GM12878 (cell line): ENCODE measurements around the gene RALGPS1. TPM values are rescaled to one million over a fixed set of nuclear protein-coding genes. Genes with fewer than 3 reads are reported as not detected.

Experiments
- ATAC-seq: fragments of 200-7000 bp; cut with Tn5 transposase; 3 replicates; pipeline ENCODE4 v1.9.1; 2020; ENCODE audit warnings: mild to moderate bottlenecking, moderate library complexity
- BruUV-seq: library from RNA; stranded (reverse); fragments of 400-500 nt; replicated peaks from 2 replicates; lab custom pipeline; 2021; lab: Mats Ljungman, UMichigan
- CTCF ChIA-PET: fragments of 300-600 bp; sonication (Branson Sonifier 250); formaldehyde crosslinking; extraction: SDS; loops from one replicate; lab custom pipeline; 2021; ENCODE audit warnings: inconsistent platforms; lab: Yijun Ruan, JAX
- POLR2A ChIA-PET: fragments of 350-600 bp; formaldehyde crosslinking; extraction: SDS; loops from one replicate; lab custom pipeline; 2021; ENCODE audit warnings: inconsistent platforms; lab: Charles Lee
- RAD21 ChIA-PET: fragments of 300-600 bp; sonication (Branson Sonifier 250); formaldehyde crosslinking; loops from one replicate; lab custom pipeline; 2023; ENCODE audit warnings: antibody characterized with exemption; ENCODE audit not compliant: unreplicated experiment; lab: Charles Lee
- SMC1A ChIA-PET: fragments of 300-600 bp; sonication (Branson Sonifier 250); formaldehyde crosslinking; loops from one replicate; lab custom pipeline; 2023; ENCODE audit not compliant: unreplicated experiment, uncharacterized antibody; lab: Charles Lee
- DNase-seq: peaks from one replicate; pipeline ENCODE4 v3.0.0-alpha.2; 2011; ENCODE audit warnings: low read depth, low spot score
- FAIRE-seq: peaks from 3 replicates; lab custom pipeline; 2011; peaks lifted over from hg19 to GRCh38; lab: Jason Lieb, UNC
- H2AFZ ChIP-seq: 2 replicates; pipeline ENCODE4 v1.6.0; 2011; ENCODE audit warnings: low read depth, low read length, control low read depth; ENCODE audit not compliant: control insufficient read depth
- H3K27ac ChIP-seq: 2 replicates; pipeline ENCODE4 v1.5.1; 2011; ENCODE audit warnings: control low read depth; ENCODE audit not compliant: control insufficient read depth, insufficient read depth
- H3K27me3 ChIP-seq, 2 experiments: replicated peaks in 1 of 2; 2 replicates each; pipeline versions ENCODE4 v1.6.0 to v1.6.1; 2011; ENCODE audit warnings: low read length in 1 of 2; ENCODE audit not compliant: control insufficient read depth in 2 of 2, insufficient read depth in 2 of 2
- H3K36me3 ChIP-seq, 2 experiments: 2 replicates each; pipeline ENCODE4 v1.5.1; 2011; ENCODE audit warnings: low read length in 1 of 2; ENCODE audit not compliant: control insufficient read depth in 2 of 2, insufficient read depth in 2 of 2
- H3K4me1 ChIP-seq: 2 replicates; pipeline ENCODE4 v1.6.1; 2011; ENCODE audit warnings: mild to moderate bottlenecking, low read length, moderate library complexity, mixed read lengths; ENCODE audit not compliant: control insufficient read depth, insufficient read depth
- H3K4me2 ChIP-seq: 2 replicates; pipeline ENCODE4 v1.6.0; 2011; ENCODE audit warnings: control low read depth; ENCODE audit not compliant: control insufficient read depth, insufficient read depth
- H3K4me3 ChIP-seq: fragments of 200-600 bp; sonication (generic); 2 replicates; pipeline ENCODE4 v1.5.1; 2016
- H3K79me2 ChIP-seq: 2 replicates; pipeline ENCODE4 v1.6.0; 2011; ENCODE audit warnings: low read length; ENCODE audit not compliant: control insufficient read depth, insufficient read depth
- H3K9ac ChIP-seq: 2 replicates; pipeline ENCODE4 v1.8.0; 2011; ENCODE audit warnings: low read length, control low read depth, mixed read lengths; ENCODE audit not compliant: control insufficient read depth, insufficient read depth
- H3K9me3 ChIP-seq: replicated peaks from 3 replicates; pipeline ENCODE4 v1.5.1; 2011; ENCODE audit warnings: mild to moderate bottlenecking, low read length; ENCODE audit not compliant: control insufficient read depth, insufficient read depth
- H4K20me1 ChIP-seq: 2 replicates; pipeline ENCODE4 v1.6.0; 2011; ENCODE audit not compliant: control insufficient read depth, insufficient read depth
- EP300 ChIP-seq, 2 experiments: fragments of 150-350 bp in 1 of 2; IDR thresholded peaks; 2 replicates each; pipeline ENCODE4 v1.6.1; 2011 to 2012; ENCODE audit warnings: low read depth in 2 of 2, low read length in 2 of 2, borderline replicate concordance in 1 of 2, improper control_type of control experiment in 1 of 2, inconsistent platforms in 1 of 2; ENCODE audit not compliant: control insufficient read depth in 1 of 2
- GABPA ChIP-seq: IDR thresholded peaks from 2 replicates; pipeline ENCODE4 v1.6.1; 2014; ENCODE audit warnings: antibody characterized with exemption, low read depth, mild to moderate bottlenecking, inconsistent platforms
- HCFC1 ChIP-seq: fragments of 150-350 bp; IDR thresholded peaks from 2 replicates; pipeline ENCODE4 v1.6.1; 2014; ENCODE audit warnings: low read length
- HDAC2 ChIP-seq: fragments of 200-600 bp; sonication (generic); IDR thresholded peaks from 2 replicates; pipeline ENCODE4 v1.6.1; 2017
- IKZF2 ChIP-seq, 2 experiments: fragments of 450-650 bp; IDR thresholded peaks; 2 replicates each; pipeline ENCODE4 v1.6.1; 2017; ENCODE audit warnings: mild to moderate bottlenecking in 2 of 2, moderate library complexity in 2 of 2
- LARP7 ChIP-seq: fragments of 450-650 bp; IDR thresholded peaks from 2 replicates; pipeline ENCODE4 v1.6.1; 2017; ENCODE audit warnings: mild to moderate bottlenecking
- NBN ChIP-seq: fragments of 450-650 bp; IDR thresholded peaks from 2 replicates; pipeline ENCODE4 v1.6.1; 2016
- NFYB ChIP-seq: IDR thresholded peaks from 2 replicates; pipeline ENCODE4 v1.6.1; 2011; ENCODE audit warnings: low read depth, mild to moderate bottlenecking, low read length, improper control_type of control experiment, moderate library complexity; ENCODE audit not compliant: insufficient read depth
- SREBF1 ChIP-seq: IDR thresholded peaks from 2 replicates; pipeline ENCODE4 v1.6.1; 2012; ENCODE audit warnings: mild to moderate bottlenecking, low read length
- ZNF217 ChIP-seq: fragments of 450-650 bp; IDR thresholded peaks from 2 replicates; pipeline ENCODE4 v1.6.1; 2017; ENCODE audit warnings: antibody characterized with exemption, mild to moderate bottlenecking
- WGBS: methylation state at CpG from one replicate; pipeline ENCODE4 v1.1.6; 2016; ENCODE audit warnings: low lambda C conversion rate; ENCODE audit not compliant: insufficient replicate concordance, insufficient coverage; ENCODE audit errors: missing lambda C conversion rate; 5-methylcytosine and 5-hydroxymethylcytosine counted together
- in situ Hi-C: fragments of 300-500 bp; cut with MboI; formaldehyde crosslinking; loops from 9 replicates; pipeline ENCODE4 v1.14.3; 2018; ENCODE audit warnings: mixed read lengths
- intact Hi-C: fragments of 100-400 bp; cut with micrococcal nuclease; formaldehyde crosslinking; loops from one replicate; pipeline ENCODE4 v1.14.2; 2022; ENCODE audit not compliant: unreplicated experiment
- polyA plus RNA-seq, 11 experiments: library from polyadenylated mRNA; depleted of rRNA in 4 of 11; unstranded in 6 of 11; stranded (reverse) in 5 of 11; fragments of >200 nt; fragmentation: Nextera tagmentation in 4 of 11; fragmentation: Illumina TruSeq in 1 of 11; extraction: Ambion mirVana in 4 of 11; extraction: Trizol in 1 of 11; gene quantifications; 1 replicate in 1 of 11; 2 replicates in 10 of 11; pipeline versions ENCODE4 v1.2.1 to v1.2.3, GENCODE V29; 2011 to 2016; ENCODE audit warnings: inconsistent platforms in 2 of 11, missing spikeins in 2 of 11, low read depth in 1 of 11
- total RNA-seq, 4 experiments: library from RNA; depleted of rRNA in 3 of 4; stranded (reverse); fragments of >200 nt in 3 of 4; fragmentation: Illumina TruSeq in 1 of 4; extraction: Trizol in 1 of 4; gene quantifications; 2 replicates each; pipeline versions ENCODE4 v1.2.1 to v1.2.3, GENCODE V29; 2013 to 2021
- TF ChIP-seq, protein P1 (sequence below): fragments of 450-650 bp; IDR thresholded peaks from 2 replicates; pipeline ENCODE4 v1.6.1; 2016; ENCODE audit warnings: mild to moderate bottlenecking, moderate library complexity, borderline replicate concordance

The RALGPS1 gene
- total and polyA plus RNA-seq, 10 of the 15 experiments (the other 5 are each of a cell fraction or from before 2014, with no cell fraction given) = 0.13 to 5.6 (median 2.7) TPM

DNA sequence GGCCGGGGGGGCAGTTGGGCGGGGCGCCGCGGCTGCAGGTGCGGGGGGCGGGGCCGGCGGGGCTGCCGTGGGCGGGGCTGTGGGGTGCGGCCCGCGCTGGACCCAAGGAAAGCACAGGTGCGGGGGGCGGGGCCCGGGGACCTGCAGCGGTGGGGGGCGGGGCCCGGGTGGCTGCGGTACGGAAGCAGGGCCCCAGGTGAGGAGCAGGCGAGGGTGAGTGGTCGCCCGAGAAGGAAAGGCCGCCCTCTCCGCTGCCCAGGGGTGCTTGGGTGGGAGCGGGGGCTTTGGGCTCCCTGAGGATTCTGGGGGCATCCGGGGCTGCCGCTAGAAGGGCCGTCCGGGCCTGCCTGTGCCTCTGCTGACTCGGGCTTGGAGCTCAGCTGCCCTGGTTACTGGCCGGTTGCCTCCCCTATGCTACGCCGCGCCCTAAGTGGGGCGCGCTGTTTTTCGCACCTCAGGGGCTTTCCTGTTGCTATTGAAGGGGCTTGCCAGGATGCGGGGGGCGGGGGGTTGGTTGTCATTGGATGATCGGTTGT lies 767 bp downstream of the RALGPS1 start:
- ChIA-PET CTCF (interaction anchor here (1.1 to 1.3 kb wide), 2 partner anchors 24 to 25 kb away, joined by 3 to 4 read pairs; no protein-coding TSS in a partner anchor), POLR2A (no interaction called here), RAD21 (interaction anchor here (1.0 to 1.5 kb wide), 5 partner anchors 25 to 109 kb away, joined by 3 to 6 read pairs (median 4); no protein-coding TSS in a partner anchor), SMC1A (interaction anchor here (1.4 kb wide), 1 partner anchor 56 kb away, joined by 4 read pairs; no protein-coding TSS in a partner anchor)
- DNase-seq (no peak), FAIRE-seq (no peak), ATAC-seq (no peak)
- Histone ChIP-seq H3K27me3 (no peaks in the 10 kb centered on the region), H3K4me3 (no peak overlapping the region; the same call in 1 of the 2 replicates), H3K4me2 (peak overlapping the region; percentile 74; the same call in 1 of the 2 replicates), H3K27ac (no peak overlapping the region), H3K9me3 (no peaks in the 10 kb centered on the region; the same call in 2 of the 3 replicates), H4K20me1 (no peaks in the 10 kb centered on the region), H3K36me3 (no peaks in the 10 kb centered on the region), H3K79me2 (no peaks in the 10 kb centered on the region), H2AFZ (peak overlapping the region; percentile 12; the same call in 1 of the 2 replicates), H3K9ac (no peak overlapping the region), H3K4me1 (peaks cover 8% of the 10 kb centered on the region; the same call in 1 of the 2 replicates)
- intact Hi-C loops = no loop called here
- no TSS peak for BruUV-seq
- no peak for TF ChIP-seq IKZF2 (IDR thresholded peaks at IDR 0.05)
- no peak for TF ChIP-seq HCFC1
- TF ChIP-seq SREBF1 = no peak
- no peak for TF ChIP-seq NBN
- no peak for TF ChIP-seq EP300 (IDR thresholded peaks at IDR 0.05; ENCODE audit: borderline replicate concordance in 1 of 2, control insufficient read depth in 1 of 2, low read depth in 2 of 2, low read length in 2 of 2)
- TF ChIP-seq GABPA = no peak
- no peak for TF ChIP-seq NFYB
- TF ChIP-seq HDAC2 = no peak
- no peak for TF ChIP-seq ZNF217
- TF ChIP-seq, protein P1, sequence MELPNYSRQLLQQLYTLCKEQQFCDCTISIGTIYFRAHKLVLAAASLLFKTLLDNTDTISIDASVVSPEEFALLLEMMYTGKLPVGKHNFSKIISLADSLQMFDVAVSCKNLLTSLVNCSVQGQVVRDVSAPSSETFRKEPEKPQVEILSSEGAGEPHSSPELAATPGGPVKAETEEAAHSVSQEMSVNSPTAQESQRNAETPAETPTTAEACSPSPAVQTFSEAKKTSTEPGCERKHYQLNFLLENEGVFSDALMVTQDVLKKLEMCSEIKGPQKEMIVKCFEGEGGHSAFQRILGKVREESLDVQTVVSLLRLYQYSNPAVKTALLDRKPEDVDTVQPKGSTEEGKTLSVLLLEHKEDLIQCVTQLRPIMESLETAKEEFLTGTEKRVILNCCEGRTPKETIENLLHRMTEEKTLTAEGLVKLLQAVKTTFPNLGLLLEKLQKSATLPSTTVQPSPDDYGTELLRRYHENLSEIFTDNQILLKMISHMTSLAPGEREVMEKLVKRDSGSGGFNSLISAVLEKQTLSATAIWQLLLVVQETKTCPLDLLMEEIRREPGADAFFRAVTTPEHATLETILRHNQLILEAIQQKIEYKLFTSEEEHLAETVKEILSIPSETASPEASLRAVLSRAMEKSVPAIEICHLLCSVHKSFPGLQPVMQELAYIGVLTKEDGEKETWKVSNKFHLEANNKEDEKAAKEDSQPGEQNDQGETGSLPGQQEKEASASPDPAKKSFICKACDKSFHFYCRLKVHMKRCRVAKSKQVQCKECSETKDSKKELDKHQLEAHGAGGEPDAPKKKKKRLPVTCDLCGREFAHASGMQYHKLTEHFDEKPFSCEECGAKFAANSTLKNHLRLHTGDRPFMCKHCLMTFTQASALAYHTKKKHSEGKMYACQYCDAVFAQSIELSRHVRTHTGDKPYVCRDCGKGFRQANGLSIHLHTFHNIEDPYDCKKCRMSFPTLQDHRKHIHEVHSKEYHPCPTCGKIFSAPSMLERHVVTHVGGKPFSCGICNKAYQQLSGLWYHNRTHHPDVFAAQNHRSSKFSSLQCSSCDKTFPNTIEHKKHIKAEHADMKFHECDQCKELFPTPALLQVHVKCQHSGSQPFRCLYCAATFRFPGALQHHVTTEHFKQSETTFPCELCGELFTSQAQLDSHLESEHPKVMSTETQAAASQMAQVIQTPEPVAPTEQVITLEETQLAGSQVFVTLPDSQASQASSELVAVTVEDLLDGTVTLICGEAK = no peak
- TF ChIP-seq LARP7 = no peak
- in situ Hi-C loops = no loop called here
- 27% methylated on average over 21 of the region's 43 CpGs for WGBS
